Small intestine (tissue), 7 donors: ENCODE measurements around the gene FKBP8. TPM values are rescaled to one million over a fixed set of nuclear protein-coding genes. Genes with fewer than 3 reads are reported as not detected.

Source experiments
- DNase-seq, 2 donors: peaks; one replicate each; pipeline versions ENCODE4 v3.0.0 to v3.0.0-alpha.2; 2013
- FAIRE-seq: peaks from 2 replicates; lab custom pipeline; 2012; peaks lifted over from hg19 to GRCh38; lab: Jason Lieb, UNC
- H3K27ac ChIP-seq, 3 donors: one replicate each; pipeline ENCODE4 v1.5.1; 2013; ENCODE audit warnings: low read length in 2 of 3, mild to moderate bottlenecking in 2 of 3, control low read depth in 1 of 3, inconsistent platforms in 1 of 3, low read depth in 1 of 3, moderate library complexity in 1 of 3
- H3K27me3 ChIP-seq, 3 donors: one replicate each; pipeline ENCODE4 v1.6.1; 2013; ENCODE audit warnings: low read length in 3 of 3, inconsistent platforms in 1 of 3; ENCODE audit not compliant: control insufficient read depth in 3 of 3, insufficient read depth in 3 of 3
- H3K36me3 ChIP-seq, 3 donors: one replicate each; pipeline ENCODE4 v1.6.1; 2013; ENCODE audit warnings: low read length in 3 of 3, inconsistent platforms in 1 of 3, low read depth in 1 of 3, mild to moderate bottlenecking in 1 of 3, moderate library complexity in 1 of 3; ENCODE audit not compliant: control insufficient read depth in 3 of 3, insufficient read depth in 2 of 3
- H3K4me1 ChIP-seq, 3 donors: one replicate each; pipeline ENCODE4 v1.6.1; 2013; ENCODE audit warnings: low read length in 2 of 3, inconsistent platforms in 1 of 3, low read depth in 1 of 3, mild to moderate bottlenecking in 1 of 3, moderate library complexity in 1 of 3; ENCODE audit not compliant: control insufficient read depth in 3 of 3, insufficient read depth in 2 of 3
- H3K4me3 ChIP-seq, 3 donors: one replicate each; pipeline ENCODE4 v1.5.1; 2013; ENCODE audit warnings: low read length in 3 of 3, control low read depth in 1 of 3, inconsistent platforms in 1 of 3, low read depth in 1 of 3, mild to moderate bottlenecking in 1 of 3, moderate library complexity in 1 of 3
- H3K9me3 ChIP-seq, 2 donors: one replicate each; pipeline ENCODE4 v1.6.1; 2013; ENCODE audit warnings: low read depth in 1 of 2, low read length in 1 of 2; ENCODE audit not compliant: control insufficient read depth in 2 of 2, insufficient read depth in 1 of 2
- WGBS, 3 donors: extraction: QIAGEN DNeasy Blood & Tissue Kit; methylation state at CpG; one replicate each; pipeline ENCODE4 v1.1.7; 2013; 5-methylcytosine and 5-hydroxymethylcytosine counted together
- polyA plus RNA-seq, 4 donors: library from polyadenylated mRNA; stranded (reverse) in 3 of 4; unstranded in 1 of 4; fragments of 200-250 nt in 3 of 4; fragments of 120-200 nt in 1 of 4; gene quantifications; one replicate each; pipeline versions ENCODE4 v1.2.1 to v1.2.3, GENCODE V29; 2013
- donor health status: healthy with polysubstance abuse.
- donor health status: control.
- donor health status: control.
- donor health status: Bipolar disorder and iron deficiency.
- donor health status: healthy.

The FKBP8 gene
- polyA plus RNA-seq, 4 donors: 144 to 189 (median 180) TPM

- FAIRE-seq (no peak), DNase-seq (no peak)
- H3K27ac ChIP-seq: peak overlapping the region in 1 of 3 donors; percentile 24
- WGBS, 3 donors: 59 to 79% (median 75%) methylated on average over 11 of the region's 11 CpGs
- no peaks in the 10 kb centered on the region for H3K27me3 ChIP-seq
- no peak overlapping the region for H3K4me3 ChIP-seq
- H3K36me3 ChIP-seq: peaks cover 0 to 30% (median 0%) of the 10 kb centered on the region in 3 donors
- H3K9me3 ChIP-seq: no peaks in the 10 kb centered on the region
- peaks cover 24 to 40% (median 37%) of the 10 kb centered on the region in 3 donors for H3K4me1 ChIP-seq
Measured at GRCh38 chr19:18500799-18501198, 42.6 kb downstream of the FKBP8 start.

DNA sequence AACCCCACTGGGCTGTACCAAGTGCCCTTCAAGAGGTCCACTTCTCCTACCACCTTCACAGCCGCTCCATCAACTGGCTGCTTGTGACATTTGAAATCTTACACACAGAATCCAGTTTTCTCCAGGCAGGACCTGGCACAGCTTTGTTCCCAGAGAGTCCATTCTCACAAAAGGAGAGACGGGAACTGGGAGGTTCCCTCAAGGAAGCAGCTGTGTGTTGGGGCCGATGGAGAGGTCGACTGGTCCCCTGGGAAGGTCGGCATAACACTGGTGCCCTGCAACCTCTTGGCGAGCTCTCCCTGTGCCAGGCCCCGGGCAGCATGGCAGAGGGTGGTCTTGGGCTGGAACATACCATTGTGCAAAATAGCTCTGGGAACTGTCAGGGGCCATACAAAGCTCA lies 43.0 kb downstream of the FKBP8 start:
- no peak for DNase-seq
- Histone ChIP-seq H3K4me3 (no peak overlapping the region), H3K27me3 (no peaks in the 10 kb centered on the region), H3K36me3 (peaks cover 0 to 31% (median 0%) of the 10 kb centered on the region in 3 donors), H3K27ac (peak overlapping the region in 1 of 3 donors; percentile 24), H3K4me1 (peaks cover 20 to 36% (median 33%) of the 10 kb centered on the region in 3 donors), H3K9me3 (no peaks in the 10 kb centered on the region)
- WGBS, 3 donors: 64 to 79% (median 72%) methylated on average over 7 of the region's 7 CpGs
- no peak for FAIRE-seq

DNA sequence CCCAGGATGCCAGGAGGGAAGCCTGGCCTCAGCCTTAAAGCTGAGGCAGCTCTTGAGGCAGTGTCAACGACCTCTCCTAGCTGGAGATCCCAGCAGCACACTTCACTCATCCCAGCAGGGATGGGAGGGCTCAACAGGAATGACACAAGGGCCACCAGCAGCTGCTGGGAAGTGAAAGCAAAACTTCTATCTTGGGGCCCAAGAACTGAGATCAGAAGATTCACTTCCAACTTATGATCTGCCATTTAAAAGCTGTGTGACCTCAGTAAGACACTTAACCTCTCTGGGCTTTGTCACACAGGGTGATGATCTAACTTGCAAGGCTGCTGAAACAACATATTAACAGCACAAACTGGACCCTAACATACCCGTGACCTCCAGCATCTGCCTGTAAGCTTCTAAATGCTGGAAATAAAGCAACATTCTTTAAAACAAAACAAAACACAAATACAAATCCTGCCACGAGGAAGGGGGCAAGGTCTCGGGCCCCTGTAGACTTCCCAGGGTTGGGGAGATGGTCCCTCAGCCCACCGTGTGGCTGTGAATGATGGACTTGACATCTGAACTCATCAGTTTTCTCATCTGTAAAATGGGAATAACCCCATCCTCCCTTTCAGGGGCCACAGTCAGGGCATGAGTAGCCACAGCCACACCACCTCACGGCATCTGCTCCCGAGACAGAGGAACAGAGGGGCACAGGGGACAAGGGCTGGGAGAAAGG lies 44.2 kb downstream of the FKBP8 start:
- peak overlapping the region in 1 of 3 donors; percentile 78 for H3K27ac ChIP-seq
- no peaks in the 10 kb centered on the region for H3K27me3 ChIP-seq
- WGBS, 3 donors: 73 to 87% (median 79%) methylated on average over 7 of the region's 7 CpGs
- peaks cover 12 to 32% (median 21%) of the 10 kb centered on the region in 3 donors for H3K4me1 ChIP-seq
- FAIRE-seq (no peak), DNase-seq (peak in 1 of 2 donors; percentile 42)
- no peak overlapping the region for H3K4me3 ChIP-seq
- no peaks in the 10 kb centered on the region for H3K9me3 ChIP-seq
- peaks cover 0 to 36% (median 0%) of the 10 kb centered on the region in 3 donors for H3K36me3 ChIP-seq

DNA sequence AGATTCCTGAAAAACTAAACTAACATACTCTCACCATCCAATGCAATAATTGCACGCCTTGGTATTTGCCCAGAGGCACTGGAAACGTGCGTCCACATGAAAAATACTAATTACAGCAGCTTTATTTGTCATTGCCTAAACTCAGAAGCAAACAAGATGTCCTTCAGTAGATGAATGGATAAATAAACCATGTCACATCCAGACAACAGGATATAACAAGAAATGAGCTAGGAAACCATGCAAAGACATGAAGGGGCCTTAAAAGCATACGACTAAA lies 46.5 kb downstream of the FKBP8 start:
- Histone ChIP-seq H3K9me3 (no peaks in the 10 kb centered on the region), H3K27me3 (no peaks in the 10 kb centered on the region), H3K4me3 (no peak overlapping the region), H3K27ac (peak overlapping the region in 1 of 3 donors; percentile 75), H3K36me3 (peaks cover 0 to 35% (median 0%) of the 10 kb centered on the region in 3 donors), H3K4me1 (peaks cover 2 to 14% (median 8%) of the 10 kb centered on the region in 3 donors)
- WGBS, 3 donors: 72 to 82% (median 73%) methylated on average over 4 of the region's 4 CpGs
- no peak for FAIRE-seq
- no peak for DNase-seq

DNA sequence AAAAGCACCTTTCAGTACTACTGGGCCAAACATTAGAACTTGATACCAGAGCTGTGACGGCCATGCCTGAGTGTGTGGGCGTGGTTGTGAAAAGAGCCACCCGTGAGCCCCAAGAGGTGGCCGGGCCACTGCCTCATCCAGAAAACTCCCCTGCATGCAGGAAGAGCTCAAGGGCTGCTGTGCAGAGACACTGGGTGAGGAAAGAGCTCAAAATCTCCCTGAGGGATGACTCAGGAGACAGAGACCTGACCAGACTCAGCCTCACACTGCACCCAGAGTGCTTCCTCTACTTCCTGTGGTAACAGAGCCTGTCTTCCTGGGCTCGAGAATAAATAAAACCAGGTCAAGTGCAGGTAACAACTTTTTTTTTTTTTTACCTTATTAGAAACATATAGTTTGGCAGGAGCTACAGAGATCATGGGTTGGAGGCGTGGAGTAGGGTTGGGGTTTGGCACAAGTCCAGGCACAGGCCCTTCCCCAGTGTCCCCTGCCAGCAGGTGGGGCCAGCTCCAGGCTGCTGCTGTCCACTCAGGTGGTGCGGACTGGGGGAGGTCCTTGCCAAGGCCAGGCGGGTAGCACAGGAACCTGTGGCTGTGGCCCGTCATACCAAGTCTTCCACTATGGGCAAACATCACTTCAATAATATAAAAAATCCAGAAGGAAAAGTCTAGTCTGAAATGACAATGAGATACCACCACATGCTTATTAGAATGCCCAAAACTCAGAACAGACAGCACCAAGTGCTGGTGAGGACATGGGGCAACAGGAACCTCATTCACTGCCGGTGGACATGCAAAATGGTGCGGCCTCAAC lies 47.0 kb downstream of the FKBP8 start:
- Histone ChIP-seq H3K27ac (peak overlapping the region in 2 of 3 donors; percentile 32 to 84), H3K27me3 (no peaks in the 10 kb centered on the region), H3K4me1 (peaks cover 2 to 14% (median 8%) of the 10 kb centered on the region in 3 donors), H3K9me3 (no peaks in the 10 kb centered on the region), H3K36me3 (peaks cover 0 to 32% (median 0%) of the 10 kb centered on the region in 3 donors), H3K4me3 (no peak overlapping the region)
- DNase-seq (peak in 1 of 2 donors; percentile 65), FAIRE-seq (no peak)
- WGBS, 3 donors: 35 to 55% (median 45%) methylated on average over 11 of the region's 11 CpGs

DNA sequence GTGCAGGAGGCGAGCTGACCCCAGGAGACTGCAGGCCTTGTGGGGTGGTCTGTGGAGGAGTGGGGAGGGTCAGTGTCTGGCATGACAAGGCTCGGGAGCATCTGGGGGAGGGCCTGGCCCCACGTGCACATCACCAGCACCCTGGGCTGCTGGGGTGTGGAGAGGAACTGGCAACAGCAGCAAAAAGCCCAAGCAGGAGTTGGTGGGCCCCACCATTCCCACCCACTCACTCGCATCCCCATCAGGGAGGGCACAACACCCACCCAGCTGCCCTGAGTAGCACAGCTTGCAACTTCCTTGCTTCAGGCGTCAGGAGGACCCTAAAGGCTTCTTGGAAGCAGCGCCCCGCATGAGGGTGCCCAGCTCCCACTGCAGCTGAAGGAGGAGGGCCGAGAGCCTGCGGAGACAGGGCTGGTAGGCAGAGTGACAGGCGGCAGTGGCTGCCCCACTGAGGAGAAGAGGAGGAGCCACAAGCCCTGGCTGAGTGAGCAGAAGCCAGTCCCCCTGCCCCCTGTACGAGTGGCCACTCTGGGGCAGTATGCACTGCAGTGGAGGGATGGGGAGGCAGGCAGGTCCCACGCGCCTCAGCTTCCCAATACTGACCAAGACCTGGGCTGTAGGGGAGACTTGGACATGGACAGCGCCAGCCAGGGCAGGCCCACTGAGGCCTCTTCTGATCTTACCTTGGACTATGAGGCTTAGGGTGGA lies 48.0 kb downstream of the FKBP8 start:
- Histone ChIP-seq H3K36me3 (peaks cover 0 to 32% (median 0%) of the 10 kb centered on the region in 3 donors), H3K4me1 (peaks cover 2 to 14% (median 8%) of the 10 kb centered on the region in 3 donors), H3K4me3 (peak overlapping the region in 1 of 3 donors; percentile 9), H3K9me3 (no peaks in the 10 kb centered on the region), H3K27ac (peak overlapping the region in 2 of 3 donors; percentile 28 to 84), H3K27me3 (no peaks in the 10 kb centered on the region)
- DNase-seq: no peak
- 84 to 92% (median 86%) methylated on average over 14 of the region's 14 CpGs for WGBS, 3 donors
- no peak for FAIRE-seq

DNA sequence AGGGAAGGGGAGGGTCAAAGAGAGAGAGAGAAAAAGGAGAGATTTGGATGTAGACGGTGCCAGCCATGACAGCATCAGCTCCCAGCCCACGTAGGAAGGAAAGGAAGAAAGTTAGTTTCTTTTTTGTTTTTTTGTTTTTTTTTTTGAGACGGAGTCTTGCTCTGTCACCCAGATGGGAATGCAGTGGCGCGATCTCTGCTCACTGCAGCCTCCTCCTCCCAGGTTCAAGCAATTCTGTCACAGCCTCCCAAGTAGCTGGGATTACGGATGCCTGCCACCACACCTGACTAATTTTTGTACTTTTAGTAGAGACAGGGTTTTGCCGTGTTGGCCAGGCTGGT lies 49.1 kb downstream of the FKBP8 start:
- Histone ChIP-seq H3K27ac (peak overlapping the region in 2 of 3 donors; percentile 28 to 84), H3K4me3 (no peak overlapping the region), H3K4me1 (peaks cover 2 to 14% (median 8%) of the 10 kb centered on the region in 3 donors), H3K27me3 (no peaks in the 10 kb centered on the region), H3K9me3 (no peaks in the 10 kb centered on the region), H3K36me3 (peaks cover 0 to 39% (median 0%) of the 10 kb centered on the region in 3 donors)
- FAIRE-seq (no peak), DNase-seq (no peak)
- WGBS, 3 donors: 55 to 70% (median 57%) methylated on average over 7 of the region's 7 CpGs
